Testis (tissue), 2 donors: ENCODE results near the gene ARHGDIB.

Source experiments
- POLR2A ChIP-seq: fragments of 450-650 bp; IDR thresholded peaks from one replicate; pipeline ENCODE4 v1.6.1; 2017; ENCODE audit warnings: antibody characterized with exemption, mild to moderate bottlenecking, moderate library complexity
- TF ChIP-seq, protein P1 (sequence below), 3 experiments: fragments of 450-650 bp in 2 of 3; fragments of 200-600 bp in 1 of 3; sonication (generic) in 1 of 3; IDR thresholded peaks; one replicate each; pipeline ENCODE4 v1.5.1; 2016 to 2019; ENCODE audit warnings: antibody characterized with exemption in 3 of 3, mild to moderate bottlenecking in 2 of 3, moderate library complexity in 1 of 3

- TF ChIP-seq, protein P1, sequence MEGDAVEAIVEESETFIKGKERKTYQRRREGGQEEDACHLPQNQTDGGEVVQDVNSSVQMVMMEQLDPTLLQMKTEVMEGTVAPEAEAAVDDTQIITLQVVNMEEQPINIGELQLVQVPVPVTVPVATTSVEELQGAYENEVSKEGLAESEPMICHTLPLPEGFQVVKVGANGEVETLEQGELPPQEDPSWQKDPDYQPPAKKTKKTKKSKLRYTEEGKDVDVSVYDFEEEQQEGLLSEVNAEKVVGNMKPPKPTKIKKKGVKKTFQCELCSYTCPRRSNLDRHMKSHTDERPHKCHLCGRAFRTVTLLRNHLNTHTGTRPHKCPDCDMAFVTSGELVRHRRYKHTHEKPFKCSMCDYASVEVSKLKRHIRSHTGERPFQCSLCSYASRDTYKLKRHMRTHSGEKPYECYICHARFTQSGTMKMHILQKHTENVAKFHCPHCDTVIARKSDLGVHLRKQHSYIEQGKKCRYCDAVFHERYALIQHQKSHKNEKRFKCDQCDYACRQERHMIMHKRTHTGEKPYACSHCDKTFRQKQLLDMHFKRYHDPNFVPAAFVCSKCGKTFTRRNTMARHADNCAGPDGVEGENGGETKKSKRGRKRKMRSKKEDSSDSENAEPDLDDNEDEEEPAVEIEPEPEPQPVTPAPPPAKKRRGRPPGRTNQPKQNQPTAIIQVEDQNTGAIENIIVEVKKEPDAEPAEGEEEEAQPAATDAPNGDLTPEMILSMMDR (IDR thresholded peaks at IDR 0.05), result no peak
- no peak for TF ChIP-seq POLR2A
Observed at GRCh38 chr12:14999695-15000365, 38.4 kb upstream of the ARHGDIB start.
